NCI-H128 (cell line): ENCODE measurements around the gene SRPK2.
"Not testable (repeated sequence)": the region's sequence is repeated elsewhere in the genome, so short reads cannot be mapped to it uniquely, and the experiment has no call there.

Source experiments
- DNase-seq: peaks from one replicate; lab custom pipeline; 2025; ENCODE audit not compliant: unreplicated experiment; lab: John Stamatoyannopoulos, UW

Gene SRPK2

DNA sequence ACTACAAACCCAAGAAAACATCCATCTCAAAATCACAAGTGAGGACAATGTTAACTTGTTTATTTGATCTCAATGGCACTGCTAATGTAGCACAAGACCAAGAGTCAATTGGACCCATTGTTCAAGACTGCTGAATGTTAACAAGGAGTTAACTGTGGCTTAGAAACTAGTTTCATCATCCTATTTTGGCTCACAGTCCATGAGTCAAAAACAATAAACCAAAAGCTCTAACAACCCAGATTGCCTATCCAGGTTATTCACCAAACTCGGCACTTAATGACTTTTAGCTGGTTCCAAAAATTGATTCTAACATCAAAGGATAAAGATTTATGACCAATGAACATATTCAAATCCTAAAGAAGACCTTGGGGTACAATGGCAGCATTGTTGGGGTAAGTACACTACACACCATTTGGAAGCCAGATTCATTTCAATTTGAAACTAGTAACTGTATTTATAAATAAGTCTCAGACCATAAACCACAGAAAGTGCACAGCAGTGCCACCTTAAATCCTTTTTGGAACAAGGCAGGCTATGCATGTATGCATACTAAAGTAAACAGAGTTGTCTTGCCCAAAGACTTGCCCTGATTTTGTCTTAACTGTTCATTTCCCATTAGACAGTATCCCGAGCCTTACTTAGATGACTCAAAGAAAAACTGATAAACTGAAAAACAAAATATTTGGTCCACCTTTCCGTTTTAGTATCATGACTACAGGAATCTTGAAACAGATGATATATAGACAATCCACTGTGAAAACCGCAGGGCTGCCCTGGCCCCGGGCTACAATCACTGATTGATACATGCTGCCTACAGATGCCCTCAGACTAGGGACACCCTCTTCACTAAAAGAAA lies 84.5 kb downstream of the SRPK2 start:
- DNase-seq, result no peak

DNA sequence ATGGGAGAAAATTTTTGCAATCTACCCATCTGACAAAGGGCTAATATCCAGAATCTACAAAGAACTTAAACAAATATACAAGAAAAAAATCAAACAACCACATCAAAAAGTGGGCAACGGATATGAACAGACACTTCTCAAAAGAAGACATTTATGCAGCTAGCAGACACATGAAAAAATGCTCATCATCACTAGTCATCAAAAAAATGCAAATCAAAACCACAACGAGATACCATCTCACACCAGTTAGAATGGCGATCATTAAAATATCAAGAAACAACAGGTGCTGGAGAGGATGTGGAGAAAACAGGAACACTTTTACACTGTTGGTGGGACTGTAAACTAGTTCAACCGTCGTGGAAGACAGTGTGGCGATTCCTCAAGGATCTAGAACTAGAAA lies 88.1 kb downstream of the SRPK2 start:
- DNase-seq, result not testable (repeated sequence)

DNA sequence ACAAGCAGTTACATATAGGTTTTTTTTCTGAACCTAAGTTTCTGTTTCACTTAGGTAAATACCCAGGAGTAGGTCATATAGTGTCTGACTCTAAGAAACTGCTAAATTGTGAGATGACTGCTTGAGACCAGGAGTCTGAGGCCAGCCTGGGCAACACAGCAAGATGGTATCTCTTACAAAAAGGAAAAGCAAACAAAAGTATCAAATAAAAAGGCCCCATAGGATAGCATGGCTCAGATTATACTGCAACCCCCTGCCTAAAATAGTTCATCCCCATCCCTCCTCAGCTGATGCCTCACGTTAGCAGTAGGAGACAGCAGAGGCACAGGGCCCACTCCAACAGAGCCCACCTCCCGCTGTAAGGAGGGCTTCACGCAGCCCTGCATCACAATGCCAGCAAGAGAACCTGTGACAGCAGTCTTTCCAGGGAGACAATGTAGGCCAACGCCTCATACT lies 90.3 kb downstream of the SRPK2 start:
- DNase-seq, result no peak

DNA sequence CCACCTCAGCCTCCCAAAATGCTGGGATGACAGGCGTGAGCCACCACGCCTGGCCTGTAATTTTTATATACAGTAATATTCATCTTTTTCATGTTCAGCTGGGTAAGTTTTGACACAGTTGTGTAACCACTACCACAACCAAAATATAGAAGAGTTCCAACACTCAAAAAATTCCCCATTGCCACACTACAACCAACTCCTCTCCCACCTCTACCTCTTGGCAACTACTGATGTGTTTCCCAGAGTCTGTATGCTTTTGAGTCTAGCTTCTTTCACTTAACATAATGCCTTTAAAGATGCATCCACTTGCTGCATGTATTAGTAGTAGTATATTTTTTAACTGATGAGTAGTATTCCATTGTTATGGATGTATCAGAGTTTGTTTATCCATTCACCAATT lies 90.7 kb downstream of the SRPK2 start:
- no peak for DNase-seq

DNA sequence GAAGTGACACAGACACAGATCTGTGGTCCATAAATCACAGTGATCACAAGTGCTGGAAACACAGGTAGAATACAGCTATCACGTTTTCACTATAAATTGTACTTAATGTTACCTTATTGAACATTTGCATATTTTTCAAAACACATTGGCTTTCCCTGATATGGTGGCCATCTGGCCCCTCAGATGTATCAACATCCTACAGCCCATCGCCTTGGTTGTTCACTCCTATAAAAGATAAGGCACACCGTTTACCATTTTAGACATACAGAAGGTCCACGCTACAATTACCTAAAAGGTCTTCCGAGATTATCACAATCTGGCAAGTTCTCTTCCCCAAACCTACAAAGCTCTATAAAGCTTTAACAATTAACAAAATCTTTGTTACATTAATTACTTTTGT lies 91.4 kb downstream of the SRPK2 start:
- DNase-seq, result no peak

DNA sequence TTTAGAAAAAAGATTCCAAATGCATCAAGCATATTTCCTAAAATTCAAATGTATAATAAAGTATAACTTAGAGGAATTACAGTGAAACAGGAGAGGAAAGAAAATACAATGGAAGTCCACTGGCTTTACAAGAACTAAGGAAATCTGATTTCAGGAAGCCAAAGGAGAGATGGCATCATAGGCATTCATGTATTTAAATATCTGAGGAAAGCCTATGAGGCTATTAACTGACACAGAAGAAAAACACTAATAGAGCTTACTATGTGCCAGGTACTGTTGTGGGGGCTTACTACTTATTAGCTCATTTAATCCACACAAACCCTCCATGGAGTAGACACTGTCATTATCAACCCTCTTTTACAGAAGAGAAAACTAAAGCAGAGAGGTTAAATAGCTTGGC lies 92.2 kb downstream of the SRPK2 start:
- DNase-seq, result no peak

DNA sequence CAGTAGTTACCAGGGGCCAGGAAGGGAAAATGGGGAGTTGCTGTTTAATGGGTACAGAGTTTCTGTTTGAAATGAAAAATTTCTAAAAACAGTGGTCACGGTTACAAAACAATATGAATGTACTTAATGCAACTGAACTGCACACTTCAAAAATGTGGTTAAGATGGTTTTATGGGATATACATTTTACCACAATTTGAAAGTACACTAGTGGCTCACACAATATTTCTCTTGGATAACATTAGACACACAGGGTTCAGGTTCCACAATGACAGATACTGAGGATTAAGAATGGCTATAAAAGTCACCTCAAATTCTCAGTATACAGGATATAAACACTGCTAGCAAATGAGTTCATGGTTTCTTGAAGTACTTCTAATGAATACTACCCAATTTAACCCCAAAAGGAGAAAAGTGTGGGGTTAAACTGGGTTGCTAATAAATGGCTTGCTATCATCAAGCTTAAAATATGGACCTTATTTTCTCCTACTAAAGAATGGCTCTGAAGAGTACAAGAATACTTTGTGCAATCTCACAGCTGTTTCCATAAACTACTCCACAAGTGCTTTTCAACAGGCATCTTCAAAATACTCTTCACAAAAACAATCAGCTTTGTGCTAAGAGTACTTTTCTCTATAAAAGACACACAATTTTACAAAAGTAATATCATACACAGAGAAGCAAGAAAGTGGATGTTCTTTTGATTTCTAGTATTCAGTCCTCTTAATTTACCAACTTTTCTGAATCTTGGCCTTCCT lies 92.9 kb downstream of the SRPK2 start:
- no peak for DNase-seq

DNA sequence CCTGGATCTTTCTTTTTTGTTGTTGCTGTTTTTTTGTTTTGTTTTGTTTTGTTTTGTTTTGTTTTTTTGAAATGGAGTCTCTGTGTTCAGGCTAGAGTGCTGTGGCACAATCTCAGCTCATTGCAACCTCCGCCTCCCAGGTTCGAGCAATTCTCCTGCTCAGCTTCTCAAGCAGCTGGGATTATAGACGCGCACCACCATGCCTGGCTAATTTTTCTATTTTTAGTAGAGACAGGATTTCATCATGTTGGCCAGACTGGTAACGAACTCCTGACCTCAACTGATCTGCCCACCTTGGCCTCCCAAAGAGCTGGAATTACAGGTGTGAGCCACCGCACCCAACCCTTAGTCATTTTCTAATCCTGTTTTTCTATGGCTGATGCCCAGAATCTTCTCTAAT lies 94.2 kb downstream of the SRPK2 start:
- not testable (repeated sequence) for DNase-seq

DNA sequence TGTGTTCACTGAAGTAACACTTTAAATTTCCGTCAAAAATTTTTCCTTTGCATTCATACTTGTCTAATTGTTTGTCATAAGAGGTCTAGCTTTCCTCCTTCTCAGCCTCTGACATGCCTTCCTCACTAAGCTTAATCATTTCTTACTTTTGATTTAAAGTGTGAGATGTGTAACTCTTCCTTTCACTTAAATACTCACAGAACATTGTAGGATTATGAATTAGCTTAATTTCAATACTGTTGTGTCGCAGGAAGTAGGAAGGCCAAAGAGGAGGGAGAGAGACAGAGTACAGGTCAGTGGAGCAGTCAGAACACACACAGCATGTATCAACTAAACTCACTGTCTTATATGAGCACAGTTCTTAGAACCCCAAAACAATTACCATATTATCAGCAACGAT lies 99.0 kb downstream of the SRPK2 start:
- DNase-seq, result no peak

DNA sequence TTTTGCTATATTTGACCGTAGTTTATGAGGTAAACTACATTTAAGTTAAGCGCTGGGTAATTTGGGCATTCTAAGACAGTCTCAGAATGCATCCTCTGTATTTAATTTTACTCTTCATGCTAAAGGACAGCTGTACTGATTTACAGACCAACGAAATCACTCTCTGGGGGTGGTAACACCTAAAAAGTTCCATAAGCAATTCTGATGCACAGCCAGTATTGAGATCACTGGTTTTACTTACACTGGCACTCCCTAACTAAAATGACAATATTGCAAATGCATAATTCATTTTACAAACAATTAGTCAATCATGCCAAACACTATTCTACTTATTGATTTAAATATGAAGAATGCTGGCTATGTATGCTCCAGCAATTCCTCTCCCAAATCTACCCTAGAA lies 102.3 kb downstream of the SRPK2 start:
- DNase-seq, result no peak

DNA sequence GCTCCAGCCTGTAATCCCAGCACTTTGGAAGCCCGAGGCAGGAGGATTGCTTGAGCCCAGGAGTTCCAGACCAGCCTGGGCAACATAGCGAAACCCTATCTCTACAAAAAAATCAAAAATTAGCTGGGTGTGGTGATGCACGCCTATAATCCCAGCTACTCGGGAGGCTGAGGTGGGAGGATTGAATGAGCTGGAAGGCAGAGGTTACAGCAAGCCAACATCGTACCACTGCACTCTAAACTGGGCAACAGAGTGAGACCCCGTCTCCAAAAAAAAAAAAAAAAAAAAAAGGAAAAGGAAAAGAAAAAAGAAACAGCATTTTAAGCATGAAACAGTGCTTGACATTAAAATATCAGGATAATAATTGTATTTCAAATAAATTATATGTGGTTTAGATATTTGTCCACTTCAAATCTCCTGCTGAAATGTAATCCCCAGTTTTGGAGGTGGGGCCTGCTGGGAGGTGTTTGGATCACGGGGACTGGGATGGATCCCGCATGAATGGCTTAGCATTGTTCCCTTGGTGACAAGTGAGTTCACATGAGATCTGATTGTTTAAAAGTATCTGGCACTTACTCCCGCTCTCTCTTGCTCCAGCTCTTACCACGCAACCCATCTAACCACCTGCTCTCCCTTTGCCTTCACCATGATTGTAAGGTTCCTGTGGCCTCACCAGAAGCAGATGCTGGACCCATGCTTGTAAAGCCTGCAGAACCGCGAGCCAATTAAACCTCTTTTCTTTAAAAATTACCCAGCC lies 103.4 kb downstream of the SRPK2 start:
- no peak for DNase-seq

DNA sequence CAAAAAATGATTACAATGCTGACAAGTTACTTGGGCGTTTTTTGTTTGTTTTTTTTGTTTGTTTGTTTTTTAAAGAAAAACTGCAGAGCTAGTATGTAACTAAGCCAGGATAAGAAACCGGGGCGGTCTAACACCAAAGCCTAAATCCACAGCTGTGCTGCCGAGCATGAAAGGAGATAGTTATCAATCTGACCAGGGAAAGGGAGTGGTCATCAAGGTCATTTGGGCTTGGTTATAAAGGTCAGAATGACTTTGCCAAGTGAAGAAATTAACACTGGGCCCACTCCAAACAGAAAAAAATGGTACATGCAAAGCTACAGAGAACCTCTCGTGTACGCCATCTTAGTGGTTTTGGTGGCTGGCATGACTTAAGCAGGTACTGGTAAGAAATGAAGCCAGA lies 104.7 kb downstream of the SRPK2 start:
- DNase-seq, result no peak

DNA sequence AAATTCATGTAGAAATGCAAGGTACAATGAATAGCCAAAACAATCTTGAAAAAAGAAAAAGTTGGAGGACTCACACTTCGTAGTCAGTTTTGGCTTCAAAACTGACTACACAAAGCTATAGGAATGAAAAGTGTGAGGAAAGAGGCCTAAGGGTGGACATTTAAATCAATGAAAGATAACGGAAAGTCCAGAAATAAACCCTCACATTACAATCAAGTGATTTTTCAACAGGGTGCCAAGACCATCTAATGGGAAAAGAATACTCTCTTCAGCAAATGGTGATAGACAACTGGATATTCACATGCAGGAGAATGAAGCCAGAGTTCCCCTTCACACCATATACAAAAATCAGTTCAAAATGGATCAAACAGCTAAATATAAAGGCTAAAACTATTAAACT lies 106.8 kb downstream of the SRPK2 start:
- DNase-seq, result no peak

DNA sequence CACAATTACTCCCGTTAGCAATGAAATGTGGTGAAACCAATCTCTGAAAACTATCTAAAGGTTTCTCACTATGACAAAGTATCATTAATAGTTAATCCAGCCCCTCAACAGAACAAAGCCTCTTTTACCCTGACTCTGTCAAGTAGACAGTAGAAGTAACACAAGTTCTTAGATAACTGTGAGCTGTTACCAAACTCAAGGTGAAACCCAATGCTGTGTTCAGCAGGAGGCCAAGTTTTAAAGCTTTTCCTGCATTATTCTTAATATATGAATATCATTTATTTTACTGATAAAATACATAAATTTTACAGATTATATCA lies 109.1 kb downstream of the SRPK2 start:
- no peak for DNase-seq

DNA sequence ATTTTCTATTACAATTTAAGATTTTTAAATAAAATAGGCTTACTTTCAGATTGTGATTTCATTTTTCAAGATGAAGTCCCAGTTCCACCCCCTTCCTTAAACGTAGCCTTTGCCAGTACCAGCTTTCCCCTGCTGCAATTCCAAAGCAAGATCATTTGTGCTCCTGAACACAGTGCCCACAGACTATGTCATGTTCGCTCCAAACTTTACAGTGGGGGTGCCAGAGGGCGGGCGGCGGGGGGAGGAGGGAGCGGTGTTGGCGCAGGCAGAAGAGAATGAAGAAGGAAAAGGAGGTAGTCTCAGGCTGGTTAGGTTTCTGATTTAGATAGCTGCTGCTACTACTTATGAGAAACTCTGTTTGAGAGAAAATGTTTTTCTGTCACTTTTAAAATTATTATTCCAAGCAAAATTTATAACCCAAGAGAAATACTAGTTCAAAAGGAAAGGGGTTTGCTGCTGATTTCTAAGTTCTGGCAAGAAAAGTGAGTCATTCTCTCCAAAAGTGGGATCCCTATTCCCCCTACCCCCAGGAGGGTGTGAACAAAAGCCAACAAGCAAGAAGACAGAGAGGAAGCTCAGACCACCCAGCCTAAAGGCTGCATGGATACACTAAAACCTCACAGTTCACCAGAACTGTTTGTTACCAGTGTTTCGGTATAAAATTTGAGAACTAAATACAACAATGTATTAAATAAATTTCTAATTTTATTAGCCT lies 109.6 kb downstream of the SRPK2 start:
- no peak for DNase-seq

DNA sequence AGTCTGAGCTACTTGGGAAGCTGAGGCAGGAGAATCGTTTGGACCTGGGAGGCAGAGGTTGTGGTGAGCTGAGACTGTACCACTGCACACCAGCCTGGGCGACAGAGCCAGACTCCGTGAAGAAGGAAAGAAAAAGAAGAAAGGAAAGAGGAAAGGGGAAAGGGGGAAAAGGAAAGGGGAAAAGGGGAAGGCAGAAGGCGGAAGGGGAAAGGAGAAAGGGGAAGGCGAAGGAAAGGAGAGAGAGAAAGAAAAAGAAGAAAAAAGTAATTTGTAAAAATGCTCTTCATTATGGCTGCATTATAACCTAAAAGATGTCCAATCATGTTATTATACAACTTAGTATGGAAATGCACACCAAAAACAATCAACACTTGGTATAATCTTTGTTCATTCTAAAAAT lies 110.2 kb downstream of the SRPK2 start:
- no peak for DNase-seq

DNA sequence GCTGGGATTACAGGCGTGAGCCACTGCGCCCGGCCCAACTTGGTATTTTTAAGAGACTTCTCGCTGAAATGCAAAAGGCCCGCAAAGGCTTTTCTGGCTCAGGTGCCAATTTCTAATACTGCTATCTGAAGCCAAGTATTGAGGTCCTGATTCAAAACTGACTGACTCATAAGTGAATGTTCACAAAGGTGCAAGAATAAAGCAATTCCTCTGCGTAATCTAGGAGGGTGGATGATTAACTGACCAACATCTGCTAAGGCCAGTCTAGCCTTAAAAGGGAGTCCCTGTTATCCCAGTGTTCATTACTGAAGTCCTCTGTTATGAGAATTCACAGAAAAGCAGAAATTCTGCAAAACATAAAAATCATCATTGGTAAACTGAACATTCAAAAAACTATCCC lies 111.4 kb downstream of the SRPK2 start:
- DNase-seq, result no peak

DNA sequence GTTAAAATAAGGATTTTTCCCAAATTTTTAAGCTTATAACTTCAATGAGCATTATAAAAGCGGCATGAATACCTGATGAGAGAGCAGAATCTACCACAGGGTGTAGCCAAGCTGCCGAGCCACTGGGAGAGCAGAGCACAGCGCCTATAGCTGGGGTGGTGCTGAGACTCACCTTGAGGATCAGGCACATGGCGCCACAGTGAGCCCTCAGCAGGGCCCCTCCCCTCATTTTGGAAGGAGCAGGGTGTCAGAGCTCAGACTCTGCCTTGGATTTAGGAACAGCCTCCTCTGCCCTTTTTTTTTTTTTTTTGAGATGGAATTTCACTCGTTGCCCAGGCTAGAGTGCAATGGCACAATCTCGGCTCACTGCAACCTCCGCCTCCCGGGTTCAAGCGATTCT lies 118.6 kb downstream of the SRPK2 start:
- no peak for DNase-seq

DNA sequence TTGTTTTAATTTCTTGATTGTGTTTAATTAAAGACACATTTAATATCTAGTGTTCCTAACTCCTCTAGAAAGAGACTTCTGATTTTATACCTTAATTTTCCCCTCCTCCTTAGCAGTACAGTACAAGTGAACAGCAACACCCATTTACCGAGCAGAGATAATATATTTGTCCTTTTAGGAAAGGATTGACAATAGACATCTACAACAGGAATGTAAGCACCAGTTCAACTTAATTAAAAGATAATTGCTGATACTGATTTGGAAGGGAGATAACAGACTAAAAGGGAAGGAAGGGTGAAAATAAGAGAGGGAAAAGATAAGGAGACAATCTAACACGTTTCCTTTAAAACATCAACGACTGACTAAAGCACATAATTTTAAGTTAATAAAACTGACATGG lies 119.3 kb downstream of the SRPK2 start:
- no peak for DNase-seq

DNA sequence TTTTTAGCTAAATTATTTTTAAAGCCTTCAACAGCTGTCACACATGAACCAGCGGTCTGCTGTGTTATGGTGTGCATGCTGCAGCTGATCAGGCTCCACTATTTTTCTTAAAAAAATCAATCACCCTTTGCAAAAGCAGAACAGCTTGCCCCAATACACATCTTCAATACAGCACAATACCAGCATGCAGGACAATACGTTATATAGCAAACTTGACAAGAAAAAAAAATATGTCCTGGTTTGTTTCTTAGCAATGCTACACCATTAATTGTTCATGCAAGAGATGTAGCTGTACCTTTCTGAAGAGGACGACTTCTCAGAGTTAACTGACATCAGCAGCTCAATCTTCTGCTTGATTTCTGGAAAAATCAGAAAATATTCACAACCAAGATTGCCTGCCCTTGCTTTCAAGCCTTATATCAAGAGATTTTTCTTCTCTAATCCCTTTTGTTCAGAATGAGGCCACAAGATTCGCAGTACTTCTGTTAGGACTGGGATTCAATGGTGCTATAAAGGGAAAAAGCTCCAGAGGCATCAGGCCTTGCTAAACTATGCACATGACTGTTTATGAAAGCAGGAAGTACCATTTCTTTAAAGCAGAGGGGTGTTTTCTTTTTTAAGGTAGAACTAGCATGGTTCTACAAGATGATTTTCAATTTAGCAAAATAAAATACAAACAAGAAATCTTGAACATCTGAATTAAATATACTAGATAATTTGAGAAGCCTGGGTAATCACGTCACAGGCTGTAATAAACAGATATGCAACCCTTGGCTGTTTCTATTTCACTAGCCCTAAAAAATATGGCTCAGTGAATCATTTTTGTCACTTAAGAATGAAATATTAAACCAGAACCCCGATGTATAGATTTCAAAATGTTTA lies 120.0 kb downstream of the SRPK2 start:
- DNase-seq, result no peak
